ENCODE results near the gene MYLK4. TPM values are rescaled to one million over a fixed set of nuclear protein-coding genes. Genes with fewer than 3 reads are reported as not detected.
A peak's percentile ranks its signal among the peaks of the same experiment; 100 is the strongest.

Gene MYLK4
- total RNA-seq, 1 donor from 2014 or later: 0.23 TPM

DNA sequence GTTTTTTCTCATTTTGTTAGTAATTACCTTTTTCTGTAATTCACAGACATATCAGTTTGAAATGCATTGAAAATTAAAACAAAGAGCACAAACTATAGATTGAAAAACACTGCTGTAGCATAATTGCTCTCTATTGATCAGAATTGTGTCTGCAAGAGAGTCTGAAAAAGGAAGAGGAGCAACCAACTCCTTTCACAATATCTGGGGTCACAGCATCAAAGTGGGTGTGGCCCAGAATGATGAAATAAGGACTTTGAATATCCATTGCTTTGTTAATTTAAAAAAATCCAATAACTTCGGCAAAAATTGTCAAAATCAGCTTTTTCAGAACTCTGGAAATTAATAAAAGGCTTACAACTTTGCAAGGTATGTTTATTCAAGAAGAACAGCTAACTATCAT is 99.2 kb downstream of the MYLK4 start:
- H3K4me3 Mint-ChIP-seq (ENCODE audit: low read depth): no peak overlapping the region
- peaks cover 37% of the 10 kb centered on the region for H3K27me3 Mint-ChIP-seq (ENCODE audit: low read depth)
- no peak for DNase-seq (ENCODE audit: low spot score)
- H3K27ac Mint-ChIP-seq: no peak overlapping the region
- H3K9me3 Mint-ChIP-seq: no peaks in the 10 kb centered on the region
- intact Hi-C loops (cut with micrococcal nuclease): no loop called here
- no peaks in the 10 kb centered on the region for H3K4me1 Mint-ChIP-seq (ENCODE audit: low read depth)
- no peaks in the 10 kb centered on the region for H3K36me3 Mint-ChIP-seq (ENCODE audit: low read depth)

DNA sequence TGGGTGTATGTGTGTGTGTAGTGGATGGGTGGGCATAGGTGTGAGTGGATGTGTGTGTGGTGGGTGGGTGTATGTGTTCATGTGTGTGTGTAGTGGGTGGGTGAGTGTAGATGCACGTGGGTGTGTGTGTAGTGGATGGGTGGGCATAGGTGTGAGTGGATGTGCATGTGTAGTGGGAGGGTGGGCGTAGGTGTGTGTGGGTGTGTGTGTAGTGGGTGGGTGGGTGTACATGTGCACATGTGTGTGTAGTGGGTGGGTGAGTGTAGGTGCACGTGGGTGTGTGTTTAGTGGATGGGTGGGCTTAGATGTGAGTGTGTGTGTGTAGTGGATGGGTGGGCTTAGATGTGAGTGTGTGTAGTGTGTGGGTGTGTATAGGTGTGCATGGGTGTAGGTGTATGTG is 104.4 kb downstream of the MYLK4 start:
- no peak for DNase-seq (ENCODE audit: low spot score)
- Mint-ChIP-seq H3K27me3 (ENCODE audit: low read depth) (peaks cover 26% of the 10 kb centered on the region), H3K9me3 (no peaks in the 10 kb centered on the region), H3K4me3 (ENCODE audit: low read depth) (no peak overlapping the region), H3K4me1 (ENCODE audit: low read depth) (no peaks in the 10 kb centered on the region), H3K27ac (no peak overlapping the region), H3K36me3 (ENCODE audit: low read depth) (no peaks in the 10 kb centered on the region)
- intact Hi-C loops (cut with micrococcal nuclease): no loop called here

DNA sequence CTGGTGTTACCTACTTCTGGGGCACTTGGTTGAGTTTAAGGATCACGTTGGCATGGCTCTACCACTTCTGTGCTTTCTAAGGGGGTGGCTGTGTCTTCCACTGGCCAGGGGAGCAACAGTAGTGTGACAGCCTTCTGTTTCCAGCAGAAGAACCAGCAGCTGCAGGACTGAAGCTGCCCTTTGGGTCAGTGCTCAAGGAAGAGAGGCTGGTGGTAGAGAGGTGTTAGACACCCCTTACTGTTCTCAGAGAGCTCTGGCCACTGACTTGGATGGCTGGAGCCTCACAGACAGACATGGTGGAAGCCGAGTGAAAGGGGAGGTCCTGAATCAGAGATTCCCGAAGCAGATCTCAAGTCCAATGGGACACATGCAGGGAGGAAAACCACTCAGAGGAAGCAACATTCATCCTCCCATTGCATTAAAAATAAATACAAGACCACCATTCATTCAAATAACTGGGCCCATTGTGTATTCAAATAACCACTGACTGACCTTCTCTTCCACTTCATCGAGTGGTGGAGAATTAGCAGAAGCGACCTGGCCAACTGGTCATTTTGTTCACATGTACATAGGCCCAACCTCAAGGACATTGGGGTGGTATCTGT is 106.7 kb downstream of the MYLK4 start:
- Mint-ChIP-seq H3K4me3 (ENCODE audit: low read depth) (no peak overlapping the region), H3K4me1 (ENCODE audit: low read depth) (no peaks in the 10 kb centered on the region), H3K36me3 (ENCODE audit: low read depth) (no peaks in the 10 kb centered on the region), H3K9me3 (no peaks in the 10 kb centered on the region), H3K27me3 (ENCODE audit: low read depth) (peaks cover 36% of the 10 kb centered on the region), H3K27ac (no peak overlapping the region)
- no peak for DNase-seq (ENCODE audit: low spot score)
- intact Hi-C loops (cut with micrococcal nuclease): no loop called here

DNA sequence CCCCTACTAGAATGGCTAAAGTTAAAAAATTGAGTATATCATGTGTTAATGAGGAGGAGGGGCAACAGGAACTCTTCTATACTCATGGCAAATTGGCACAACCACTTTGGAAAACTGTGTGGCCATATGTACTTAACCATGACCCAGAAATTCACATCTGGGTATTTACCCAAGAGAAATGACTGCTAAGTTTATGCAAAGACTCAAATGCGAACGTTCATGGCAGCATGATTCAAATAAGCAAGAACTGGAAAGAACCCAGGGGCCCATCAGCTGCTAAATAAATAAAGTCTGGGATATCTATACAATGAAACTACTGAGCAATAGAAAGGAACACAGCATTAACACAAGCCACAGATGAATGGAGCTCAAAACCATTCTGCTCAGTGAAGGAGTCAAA is 107.6 kb downstream of the MYLK4 start:
- no peaks in the 10 kb centered on the region for H3K4me1 Mint-ChIP-seq (ENCODE audit: low read depth)
- intact Hi-C loops (cut with micrococcal nuclease): no loop called here
- H3K9me3 Mint-ChIP-seq: no peaks in the 10 kb centered on the region
- no peak for DNase-seq (ENCODE audit: low spot score)
- H3K27me3 Mint-ChIP-seq (ENCODE audit: low read depth): peaks cover 31% of the 10 kb centered on the region
- H3K4me3 Mint-ChIP-seq (ENCODE audit: low read depth): no peak overlapping the region
- no peak overlapping the region for H3K27ac Mint-ChIP-seq
- H3K36me3 Mint-ChIP-seq (ENCODE audit: low read depth): no peaks in the 10 kb centered on the region

DNA sequence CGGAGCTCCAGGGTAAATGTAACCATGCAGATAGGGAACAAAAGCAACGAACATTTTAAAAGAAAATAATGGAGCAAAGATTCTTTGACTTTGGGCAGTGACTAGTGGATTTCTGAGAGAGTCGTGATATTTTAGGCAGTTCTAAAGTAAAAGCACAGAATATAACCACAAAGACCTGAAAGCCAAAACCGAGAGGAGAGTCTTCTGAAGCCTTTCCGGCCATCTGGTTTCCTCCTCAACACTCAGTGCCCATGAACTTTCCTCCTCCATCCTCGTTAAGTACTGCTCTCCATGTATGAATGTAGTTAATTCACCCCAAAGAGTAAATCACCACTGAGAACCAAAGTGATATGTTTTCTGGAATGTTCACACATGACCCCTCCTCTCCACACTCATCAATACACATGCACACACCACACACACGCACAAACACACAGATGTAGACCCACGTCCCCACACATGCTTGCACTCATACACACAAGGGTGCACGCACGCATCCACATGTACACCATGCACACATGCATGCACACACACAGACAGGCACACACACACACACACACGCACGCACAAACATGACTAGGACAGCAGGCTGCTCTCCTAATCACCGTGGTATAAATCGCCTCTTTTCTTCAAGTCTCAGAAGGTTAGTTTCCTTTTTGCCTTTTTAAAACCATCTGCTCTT is 109.5 kb downstream of the MYLK4 start:
- no peaks in the 10 kb centered on the region for H3K4me1 Mint-ChIP-seq (ENCODE audit: low read depth)
- peaks cover 24% of the 10 kb centered on the region for H3K27me3 Mint-ChIP-seq (ENCODE audit: low read depth)
- no peak overlapping the region for H3K27ac Mint-ChIP-seq
- intact Hi-C loops (cut with micrococcal nuclease): no loop called here
- H3K4me3 Mint-ChIP-seq (ENCODE audit: low read depth): no peak overlapping the region
- H3K36me3 Mint-ChIP-seq (ENCODE audit: low read depth): no peaks in the 10 kb centered on the region
- H3K9me3 Mint-ChIP-seq: no peaks in the 10 kb centered on the region
- no peak for DNase-seq (ENCODE audit: low spot score)

DNA sequence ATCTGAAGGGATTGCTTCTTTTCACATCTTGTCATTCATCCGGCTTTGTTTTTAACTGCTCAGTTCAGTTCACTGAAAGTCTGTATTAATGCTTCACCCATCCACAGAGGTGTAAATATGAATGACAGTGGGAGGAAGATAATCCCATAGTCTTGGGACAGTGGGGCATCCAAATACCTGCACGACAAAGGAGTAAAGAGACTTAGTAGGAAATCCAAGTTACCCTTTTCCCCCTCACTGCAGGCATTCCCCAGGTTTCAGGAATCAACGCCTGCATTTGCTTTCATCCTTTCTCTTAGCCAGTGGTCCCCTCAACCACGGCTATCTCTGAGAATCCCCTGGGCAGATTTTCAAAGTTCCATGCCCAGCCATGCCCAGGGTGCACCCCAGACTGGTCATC is 110.2 kb downstream of the MYLK4 start:
- H3K4me1 Mint-ChIP-seq (ENCODE audit: low read depth): no peaks in the 10 kb centered on the region
- H3K27ac Mint-ChIP-seq: no peak overlapping the region
- H3K4me3 Mint-ChIP-seq (ENCODE audit: low read depth): no peak overlapping the region
- no peaks in the 10 kb centered on the region for H3K9me3 Mint-ChIP-seq
- intact Hi-C loops (cut with micrococcal nuclease): no loop called here
- H3K36me3 Mint-ChIP-seq (ENCODE audit: low read depth): no peaks in the 10 kb centered on the region
- peaks cover 26% of the 10 kb centered on the region for H3K27me3 Mint-ChIP-seq (ENCODE audit: low read depth)
- DNase-seq (ENCODE audit: low spot score): no peak

DNA sequence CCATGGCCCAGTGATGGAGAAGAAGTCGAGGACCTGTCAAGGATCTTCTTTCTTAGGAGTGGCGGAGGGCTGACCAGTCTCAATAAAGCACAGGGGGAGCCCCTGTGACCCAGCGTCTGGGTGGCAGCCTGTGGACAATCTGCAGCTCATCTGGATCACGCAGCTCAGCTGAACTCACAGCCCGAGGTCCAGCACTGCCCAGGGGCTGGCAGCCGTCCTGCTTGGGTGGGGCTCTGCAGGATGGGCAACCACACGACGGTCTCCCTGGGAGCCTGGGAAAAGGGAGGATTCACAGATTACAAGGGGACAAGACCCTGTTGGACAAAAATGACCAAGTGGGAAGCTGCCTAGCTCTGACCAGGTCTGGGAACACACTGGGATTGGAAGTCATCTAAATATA is 110.8 kb downstream of the MYLK4 start:
- H3K9me3 Mint-ChIP-seq: no peaks in the 10 kb centered on the region
- no peaks in the 10 kb centered on the region for H3K4me1 Mint-ChIP-seq (ENCODE audit: low read depth)
- intact Hi-C loops (cut with micrococcal nuclease): loop anchor here (10.0 kb wide), 1 partner anchor 285 kb away; no protein-coding TSS in a partner anchor
- peaks cover 26% of the 10 kb centered on the region for H3K27me3 Mint-ChIP-seq (ENCODE audit: low read depth)
- no peak overlapping the region for H3K4me3 Mint-ChIP-seq (ENCODE audit: low read depth)
- no peak for DNase-seq (ENCODE audit: low spot score)
- H3K27ac Mint-ChIP-seq: no peak overlapping the region
- H3K36me3 Mint-ChIP-seq (ENCODE audit: low read depth): no peaks in the 10 kb centered on the region

DNA sequence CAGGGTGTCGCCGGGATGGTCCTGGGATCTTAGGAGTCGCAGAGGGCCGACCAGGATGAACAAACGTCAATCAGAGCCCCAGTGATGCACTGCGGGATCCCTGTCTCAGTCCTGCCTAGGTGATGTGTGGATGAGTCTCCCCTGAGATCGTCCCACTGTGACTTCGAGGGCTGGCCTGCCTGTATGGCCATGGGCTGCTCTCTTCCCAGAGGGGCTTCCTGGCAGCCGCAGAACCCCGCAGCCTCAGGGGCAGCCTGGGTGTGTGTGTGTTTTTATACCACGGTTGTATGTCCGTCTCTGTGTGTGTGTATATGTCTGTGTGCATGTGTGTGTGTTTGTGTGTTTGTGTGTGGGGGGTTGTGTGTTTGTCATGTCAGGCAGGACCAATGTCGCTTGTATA is 111.6 kb downstream of the MYLK4 start:
- no peak for DNase-seq (ENCODE audit: low spot score)
- no peak overlapping the region for H3K4me3 Mint-ChIP-seq (ENCODE audit: low read depth)

DNA sequence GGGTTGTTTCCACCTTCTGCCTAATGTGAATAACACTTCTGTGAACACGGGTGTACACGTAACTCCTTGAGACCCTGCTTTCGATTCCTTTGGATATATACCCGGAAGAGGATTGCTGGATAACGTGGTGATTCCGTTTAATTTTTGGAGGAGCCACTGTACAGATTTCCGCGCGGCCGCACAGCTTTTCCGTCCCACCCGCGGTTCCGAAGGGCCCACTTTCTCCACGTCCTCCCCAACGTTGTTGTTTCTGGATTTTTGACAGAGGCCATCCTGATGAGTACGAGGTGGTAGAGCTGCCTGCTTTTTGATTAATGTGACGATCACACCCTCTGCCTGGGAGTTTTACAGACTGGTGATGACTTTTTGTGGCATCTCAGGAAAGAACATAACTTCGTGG is 114.0 kb downstream of the MYLK4 start:
- intact Hi-C loops (cut with micrococcal nuclease): loop anchor here (10.0 kb wide), 1 partner anchor 282 kb away; no protein-coding TSS in a partner anchor
- peaks cover 30% of the 10 kb centered on the region for H3K27me3 Mint-ChIP-seq (ENCODE audit: low read depth)
- H3K4me3 Mint-ChIP-seq (ENCODE audit: low read depth): no peak overlapping the region
- H3K27ac Mint-ChIP-seq: no peak overlapping the region
- no peak for DNase-seq (ENCODE audit: low spot score)
- no peaks in the 10 kb centered on the region for H3K36me3 Mint-ChIP-seq (ENCODE audit: low read depth)
- H3K9me3 Mint-ChIP-seq: no peaks in the 10 kb centered on the region
- H3K4me1 Mint-ChIP-seq (ENCODE audit: low read depth): peaks cover 3% of the 10 kb centered on the region

More for the DNA sequence above, 111.6 kb downstream of the MYLK4 start:
- Mint-ChIP-seq H3K36me3 (ENCODE audit: low read depth) (no peaks in the 10 kb centered on the region), H3K27me3 (ENCODE audit: low read depth) (peaks cover 26% of the 10 kb centered on the region), H3K27ac (no peak overlapping the region), H3K9me3 (no peaks in the 10 kb centered on the region), H3K4me1 (ENCODE audit: low read depth) (peaks cover 3% of the 10 kb centered on the region)
- intact Hi-C loops (cut with micrococcal nuclease): loop anchor here (10.0 kb wide), 1 partner anchor 284 kb away; no protein-coding TSS in a partner anchor

DNA sequence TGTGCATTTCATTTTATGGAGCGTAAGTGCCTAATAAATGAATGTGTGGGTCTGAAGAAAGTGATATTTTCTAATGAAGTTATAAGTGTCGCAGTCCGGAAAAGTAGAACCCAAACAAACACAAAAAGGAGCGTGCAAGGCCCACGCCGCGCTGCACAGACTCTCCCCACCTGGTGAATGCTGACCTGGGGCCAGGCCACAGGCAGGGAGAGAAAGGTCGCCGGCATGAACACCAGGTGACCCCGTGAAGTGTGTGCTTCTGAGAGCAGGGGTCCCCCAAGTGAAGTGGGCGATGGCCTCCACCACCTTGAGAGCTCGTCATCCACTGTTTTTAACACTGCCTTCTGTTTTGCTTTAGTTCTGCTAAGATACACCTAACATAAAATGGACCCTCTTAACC is 114.8 kb downstream of the MYLK4 start:
- Mint-ChIP-seq H3K9me3 (no peaks in the 10 kb centered on the region), H3K36me3 (ENCODE audit: low read depth) (no peaks in the 10 kb centered on the region), H3K4me3 (ENCODE audit: low read depth) (no peak overlapping the region), H3K27me3 (ENCODE audit: low read depth) (peaks cover 24% of the 10 kb centered on the region), H3K27ac (no peak overlapping the region), H3K4me1 (ENCODE audit: low read depth) (peaks cover 3% of the 10 kb centered on the region)
- intact Hi-C loops (cut with micrococcal nuclease): loop anchor here (2.0 to 10.0 kb wide), 3 partner anchors 187 to 1031 kb away; no protein-coding TSS in a partner anchor
- DNase-seq (ENCODE audit: low spot score): no peak

DNA sequence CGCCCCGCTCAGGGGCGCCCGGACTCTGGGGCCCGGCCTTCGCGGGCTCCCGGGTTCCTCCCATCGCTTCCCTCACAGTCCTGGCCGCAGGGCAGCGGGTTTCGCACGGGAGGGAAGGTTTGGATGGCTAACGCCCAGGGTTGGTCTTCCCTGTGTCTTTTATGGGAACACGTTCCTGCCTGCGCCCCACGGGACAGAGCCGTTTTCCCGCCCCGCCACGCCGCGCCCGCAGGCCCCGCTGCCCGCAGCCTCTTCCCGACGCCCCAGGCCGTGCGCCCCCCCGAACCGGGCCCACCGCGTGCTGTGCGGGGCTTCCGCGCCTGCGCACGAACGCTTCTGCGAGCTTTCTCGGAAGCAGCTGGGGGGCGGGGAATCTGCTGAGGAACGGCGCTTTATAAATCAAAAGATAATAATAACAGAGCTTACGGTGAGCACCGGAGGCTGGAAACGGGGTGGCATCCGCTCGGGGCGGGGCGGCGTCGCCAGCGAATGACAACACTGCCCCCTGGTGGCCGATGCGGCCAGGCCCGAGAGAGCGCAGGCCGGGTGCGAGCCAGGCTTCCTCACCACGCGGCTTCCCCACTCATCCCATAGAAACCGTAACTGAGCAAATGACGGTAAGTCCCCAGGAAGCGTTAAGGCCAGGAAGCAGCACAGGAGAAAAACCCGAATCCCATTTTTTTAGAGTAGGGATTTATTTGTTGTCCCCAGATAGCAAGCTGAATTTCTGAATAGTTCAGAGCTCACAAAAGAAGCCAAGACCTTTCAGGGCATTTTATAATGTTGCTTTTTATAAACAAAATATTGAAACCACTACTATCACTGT is 116.4 kb downstream of the MYLK4 start:
- Mint-ChIP-seq H3K27ac (no peak overlapping the region), H3K4me1 (ENCODE audit: low read depth) (peaks cover 3% of the 10 kb centered on the region), H3K9me3 (no peaks in the 10 kb centered on the region), H3K4me3 (ENCODE audit: low read depth) (peak overlapping the region; percentile 58), H3K36me3 (ENCODE audit: low read depth) (no peaks in the 10 kb centered on the region), H3K27me3 (ENCODE audit: low read depth) (peaks cover 15% of the 10 kb centered on the region)
- DNase-seq (ENCODE audit: low spot score): peak; percentile 72
- intact Hi-C loops (cut with micrococcal nuclease): loop anchor here (1.0 to 10.0 kb wide), 4 partner anchors 186 to 1038 kb away; no protein-coding TSS in a partner anchor

DNA sequence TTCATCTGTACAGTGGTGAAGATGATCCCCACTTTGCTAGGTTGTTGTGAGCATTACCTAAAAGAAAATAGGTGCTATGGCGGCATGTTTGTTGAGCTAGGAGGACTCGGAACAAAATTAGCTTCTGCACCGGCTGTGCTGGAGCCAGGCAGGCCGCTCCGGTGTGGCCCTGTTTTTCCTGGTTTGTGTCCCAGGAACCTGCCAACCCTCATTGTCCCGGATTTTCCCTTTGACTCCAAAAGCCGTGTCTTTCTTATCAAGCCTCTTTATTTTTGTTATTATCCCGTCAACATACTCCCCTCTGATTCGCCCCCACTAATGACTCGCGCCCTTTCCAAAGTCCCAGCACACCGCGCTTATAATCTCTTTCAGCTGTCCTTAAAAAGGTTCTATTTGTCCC is 117.0 kb downstream of the MYLK4 start:
- no peak overlapping the region for H3K27ac Mint-ChIP-seq
- H3K4me1 Mint-ChIP-seq (ENCODE audit: low read depth): peaks cover 3% of the 10 kb centered on the region
- H3K27me3 Mint-ChIP-seq (ENCODE audit: low read depth): peaks cover 15% of the 10 kb centered on the region
- DNase-seq (ENCODE audit: low spot score): no peak
- no peaks in the 10 kb centered on the region for H3K9me3 Mint-ChIP-seq
- intact Hi-C loops (cut with micrococcal nuclease): loop anchor here (1.0 to 10.0 kb wide), 4 partner anchors 185 to 1037 kb away; no protein-coding TSS in a partner anchor
- peak overlapping the region; percentile 15 for H3K4me3 Mint-ChIP-seq (ENCODE audit: low read depth)
- H3K36me3 Mint-ChIP-seq (ENCODE audit: low read depth): no peaks in the 10 kb centered on the region
